PC-9 (cell line): ENCODE measurements around the gene LRRC56.

Experiments
- CTCF ChIP-seq: fragments of 200-600 bp; sonication (generic); conservative IDR thresholded peaks from 2 replicates; pipeline ENCODE4 v1.6.1; 2017; ENCODE audit warnings: mixed run types, antibody characterized with exemption, mild to moderate bottlenecking, moderate library complexity
- EZH2 ChIP-seq: fragments of 200-600 bp; sonication (generic); IDR thresholded peaks from 2 replicates; pipeline ENCODE4 v1.8.0; 2017; ENCODE audit warnings: antibody characterized with exemption, low read depth

- TF ChIP-seq CTCF (no peak), EZH2 (no peak)
These were observed 41.8 kb upstream of the LRRC56 start for GRCh38 chr11:495537-495931.
